HCT116 (cell line): ENCODE measurements around the gene SOX6. TPM values are rescaled to one million over a fixed set of nuclear protein-coding genes. Genes with fewer than 3 reads are reported as not detected.

ENCODE experiments used
- ATAC-seq: fragments of 200-7000 bp; cut with Tn5 transposase; 2 replicates; pipeline ENCODE4 v1.9.1; 2020; ENCODE audit warnings: mild to moderate bottlenecking, moderate library complexity
- BruUV-seq: library from RNA; stranded (reverse); fragments of 400-500 nt; replicated peaks from 2 replicates; lab custom pipeline; 2021; lab: Mats Ljungman, UMichigan
- CTCF ChIA-PET: fragments of 300-600 bp; sonication (Branson Sonifier 250); formaldehyde crosslinking; loops from one replicate; lab custom pipeline; 2021; ENCODE audit warnings: antibody characterized with exemption; lab: Charles Lee
- POLR2A ChIA-PET: fragments of 300-600, 350-600 bp; sonication (Branson Sonifier 250); formaldehyde crosslinking; loops from one replicate; lab custom pipeline; 2021; ENCODE audit warnings: antibody characterized with exemption; lab: Charles Lee
- RAD21 ChIA-PET, 2 experiments: fragments of 300-600 bp; sonication (Branson Sonifier 250); formaldehyde crosslinking; loops; one replicate each; lab custom pipeline; 2023; ENCODE audit warnings: low total read pairs in 2 of 2; ENCODE audit not compliant: uncharacterized antibody in 2 of 2, unreplicated experiment in 2 of 2, low non-redundant PET in 1 of 2; lab: Charles Lee
- DNase-seq: peaks from one replicate; pipeline ENCODE4 v3.0.0-alpha.2; 2010; ENCODE audit warnings: low read depth, low spot score
- H2AFZ ChIP-seq: fragments of 200-600 bp; shearing (Covaris generic), sonication (generic); 2 replicates; pipeline ENCODE4 v1.6.1; 2017; ENCODE audit warnings: low read depth, mixed run types, mixed read lengths, antibody characterized with exemption, low read length; ENCODE audit not compliant: poor library complexity, severe bottlenecking
- H3K27ac ChIP-seq: 2 replicates; pipeline ENCODE4 v1.5.1; 2012; ENCODE audit warnings: low read depth, low read length
- H3K27me3 ChIP-seq: fragments of 200-600 bp; sonication (generic); 2 replicates; pipeline ENCODE4 v1.6.1; 2016; ENCODE audit warnings: mixed run types, low read length, mixed read lengths; ENCODE audit not compliant: insufficient read depth
- H3K36me3 ChIP-seq, 2 experiments: fragments of 200-500 bp in 1 of 2; fragments of 200-600 bp in 1 of 2; sonication (Bioruptor generic) in 1 of 2; sonication (generic) in 1 of 2; 2 replicates each; pipeline versions ENCODE4 v1.5.1 to v1.6.1; 2014 to 2016; ENCODE audit warnings: low read length in 2 of 2, inconsistent platforms in 1 of 2, mixed read lengths in 1 of 2, mixed run types in 1 of 2; ENCODE audit not compliant: insufficient read depth in 2 of 2, control insufficient read depth in 1 of 2
- H3K4me1 ChIP-seq, 2 experiments: fragments of 200-600 bp in 1 of 2; sonication (generic) in 1 of 2; 2 replicates each; pipeline versions ENCODE4 v1.5.1 to v1.6.1; 2012 to 2017; ENCODE audit warnings: low read length in 2 of 2, inconsistent platforms in 1 of 2, mild to moderate bottlenecking in 1 of 2, mixed read lengths in 1 of 2, mixed run types in 1 of 2, moderate library complexity in 1 of 2; ENCODE audit not compliant: insufficient read depth in 2 of 2, control insufficient read depth in 1 of 2
- H3K4me2 ChIP-seq: fragments of 200-600 bp; sonication (generic); 2 replicates; pipeline ENCODE4 v1.6.1; 2017; ENCODE audit warnings: mixed run types, low read length, mixed read lengths
- H3K4me3 ChIP-seq, 2 experiments: fragments of 200-600 bp in 1 of 2; sonication (generic) in 1 of 2; replicated peaks in 1 of 2; 2 replicates each; pipeline ENCODE4 v1.5.1; 2011 to 2016; ENCODE audit warnings: low read length in 2 of 2, control low read depth in 1 of 2, low read depth in 1 of 2, mild to moderate bottlenecking in 1 of 2, mixed read lengths in 1 of 2, mixed run types in 1 of 2
- H3K79me2 ChIP-seq: fragments of 200-600 bp; sonication (generic); 2 replicates; pipeline ENCODE4 v1.6.1; 2017; ENCODE audit warnings: mild to moderate bottlenecking, mixed run types, low read length, moderate library complexity, mixed read lengths; ENCODE audit not compliant: insufficient read depth
- H3K9ac ChIP-seq: fragments of 200-600 bp; sonication (generic); 2 replicates; pipeline ENCODE4 v1.6.1; 2016; ENCODE audit warnings: low read length, mixed read lengths
- H3K9me2 ChIP-seq: fragments of 200-600 bp; sonication (generic), shearing (Covaris generic); 2 replicates; pipeline ENCODE4 v1.6.1; 2017; ENCODE audit warnings: mixed run types, mild to moderate bottlenecking, moderate library complexity; ENCODE audit not compliant: insufficient read depth
- H3K9me3 ChIP-seq, 2 experiments: fragments of 200-500 bp in 1 of 2; fragments of 200-600 bp in 1 of 2; sonication (Bioruptor generic) in 1 of 2; sonication (generic) in 1 of 2; 2 replicates each; pipeline ENCODE4 v1.6.1; 2014 to 2017; ENCODE audit warnings: low read length in 2 of 2, mixed read lengths in 2 of 2, inconsistent platforms in 1 of 2, low read depth in 1 of 2, mild to moderate bottlenecking in 1 of 2, mixed run types in 1 of 2, moderate library complexity in 1 of 2; ENCODE audit not compliant: control insufficient read depth in 1 of 2, insufficient read depth in 1 of 2
- H4K20me1 ChIP-seq: fragments of 200-600 bp; sonication (generic), shearing (Covaris generic); 2 replicates; pipeline ENCODE4 v1.6.1; 2017; ENCODE audit warnings: mixed run types, mild to moderate bottlenecking, moderate library complexity; ENCODE audit not compliant: insufficient read depth
- ATF3 ChIP-seq: IDR thresholded peaks from 2 replicates; pipeline ENCODE4 v1.6.1; 2012
- CBX3 ChIP-seq: IDR thresholded peaks from 2 replicates; pipeline ENCODE4 v1.6.1; 2012; ENCODE audit warnings: low read depth
- ELF1 ChIP-seq: IDR thresholded peaks from 2 replicates; pipeline ENCODE4 v1.6.1; 2012; ENCODE audit warnings: low read depth, borderline replicate concordance
- EZH2phosphoT487 ChIP-seq: fragments of 200-600 bp; IDR thresholded peaks from 2 replicates; pipeline ENCODE4 v1.6.1; 2018; ENCODE audit warnings: antibody characterized with exemption, borderline replicate concordance
- FOSL1 ChIP-seq: IDR thresholded peaks from 2 replicates; pipeline ENCODE4 v1.6.1; 2012; ENCODE audit warnings: low read depth
- MAX ChIP-seq: IDR thresholded peaks from 2 replicates; pipeline ENCODE4 v1.6.1; 2012
- RAD21 ChIP-seq: IDR thresholded peaks from 2 replicates; pipeline ENCODE4 v1.6.1; 2012; ENCODE audit warnings: low read depth, mild to moderate bottlenecking
- REST ChIP-seq: IDR thresholded peaks from 2 replicates; pipeline ENCODE4 v1.6.1; 2012; ENCODE audit warnings: low read depth
- SRF ChIP-seq: IDR thresholded peaks from 2 replicates; pipeline ENCODE4 v1.6.1; 2012; ENCODE audit warnings: low read depth
- ZBTB33 ChIP-seq: IDR thresholded peaks from 2 replicates; pipeline ENCODE4 v1.6.1; 2011; ENCODE audit warnings: mild to moderate bottlenecking, low read length, moderate library complexity; ENCODE audit not compliant: insufficient replicate concordance; ENCODE audit errors: extremely low read depth
- ZNF274 ChIP-seq: fragments of 200-500 bp; sonication (Bioruptor generic); IDR thresholded peaks from 2 replicates; pipeline ENCODE4 v1.6.1; 2014; ENCODE audit warnings: mild to moderate bottlenecking, low read depth, low read length, inconsistent platforms
- intact Hi-C: fragments of 100-400 bp; cut with micrococcal nuclease; formaldehyde crosslinking; loops from 2 replicates; pipeline ENCODE4 v1.10.0; 2022
- total RNA-seq: library from RNA; stranded (reverse); gene quantifications from one replicate; pipeline ENCODE4 v1.2.1, GENCODE V29; 2021; ENCODE audit not compliant: unreplicated experiment

SOX6 gene
- total RNA-seq, 1 experiment from 2014 or later, result 0.81 TPM

GRCh38 chr11:16322190-16322589 is 34.2 kb downstream of the SOX6 start:
- Histone ChIP-seq H3K4me2 (no peak overlapping the region), H3K79me2 (no peaks in the 10 kb centered on the region), H3K9ac (no peak overlapping the region), H3K4me3 (no peak overlapping the region), H3K9me2 (no peaks in the 10 kb centered on the region), H3K27ac (no peak overlapping the region), H3K9me3 (no peaks in the 10 kb centered on the region), H3K27me3 (0 out of 2 replicates have a peak, but pooled peaks cover 4% of the 10 kb centered on the region), H2AFZ (no peak overlapping the region), H3K4me1 (no peaks in the 10 kb centered on the region), H4K20me1 (peaks cover 3% of the 10 kb centered on the region; the same call in 1 of the 2 replicates), H3K36me3 (no peaks in the 10 kb centered on the region)
- TF ChIP-seq EZH2phosphoT487 (no peak), MAX (no peak), REST (no peak), ZBTB33 (no peak), ZNF274 (no peak), FOSL1 (no peak), RAD21 (no peak), ELF1 (no peak), SRF (no peak), ATF3 (no peak), CBX3 (no peak)
- RAD21 ChIA-PET, result no interaction called here
- no peak for ATAC-seq
- POLR2A ChIA-PET, result no interaction called here
- CTCF ChIA-PET, result no interaction called here
- intact Hi-C loops, result no loop called here
- BruUV-seq, result no TSS peak
- DNase-seq, result no peak
